Loucy (cell line): ENCODE measurements around the gene LSM14B.

Source experiments
- H2AFZ ChIP-seq: fragments of 200-600 bp; sonication (generic); 2 replicates; pipeline ENCODE4 v1.6.0; 2016; ENCODE audit warnings: antibody characterized with exemption, mild to moderate bottlenecking, low read length, moderate library complexity
- H3F3A ChIP-seq: fragments of 200-600 bp; 2 replicates; pipeline ENCODE4 v1.6.0; 2016; ENCODE audit warnings: antibody characterized with exemption, low read depth, mild to moderate bottlenecking
- H3K27me3 ChIP-seq: fragments of 200-600 bp; sonication (generic); 2 replicates; pipeline ENCODE4 v1.6.1; 2014; ENCODE audit warnings: low read length, mild to moderate bottlenecking; ENCODE audit not compliant: insufficient read depth, poor library complexity, severe bottlenecking
- H3K36me3 ChIP-seq: fragments of 200-600 bp; sonication (generic); 2 replicates; pipeline ENCODE4 v1.6.1; 2016; ENCODE audit warnings: low read length; ENCODE audit not compliant: insufficient read depth
- H3K4me1 ChIP-seq: fragments of 200-600 bp; sonication (generic); 2 replicates; pipeline ENCODE4 v1.5.1; 2014; ENCODE audit warnings: low read length, mild to moderate bottlenecking; ENCODE audit not compliant: insufficient read depth, poor library complexity, severe bottlenecking
- H3K4me2 ChIP-seq: fragments of 200-600 bp; sonication (generic); 2 replicates; pipeline ENCODE4 v1.6.0; 2014; ENCODE audit warnings: antibody characterized with exemption, low read length, low read depth, mild to moderate bottlenecking; ENCODE audit not compliant: poor library complexity, severe bottlenecking
- H3K4me3 ChIP-seq: fragments of 200-600 bp; sonication (generic); 2 replicates; pipeline ENCODE4 v1.5.1; 2014; ENCODE audit warnings: low read length, mild to moderate bottlenecking, mixed read lengths; ENCODE audit not compliant: poor library complexity, severe bottlenecking
- H3K79me2 ChIP-seq: fragments of 200-600 bp; sonication (generic); 2 replicates; pipeline ENCODE4 v1.6.1; 2014; ENCODE audit warnings: low read length; ENCODE audit not compliant: insufficient read depth
- H3K9ac ChIP-seq: fragments of 200-600 bp; sonication (generic); 2 replicates; pipeline ENCODE4 v1.6.0; 2014; ENCODE audit warnings: mild to moderate bottlenecking, low read depth, low read length, moderate library complexity; ENCODE audit not compliant: poor library complexity, severe bottlenecking
- H3K9me2 ChIP-seq: fragments of 200-600 bp; sonication (generic); replicated peaks from 2 replicates; pipeline ENCODE4 v1.6.1; 2016; ENCODE audit warnings: low read depth, low read length, mixed read lengths
- H3K9me3 ChIP-seq: fragments of 200-600 bp; sonication (generic); 2 replicates; pipeline ENCODE4 v1.6.1; 2014; ENCODE audit warnings: mild to moderate bottlenecking, antibody characterized with exemption, low read length, low read depth; ENCODE audit not compliant: insufficient read depth
- H4K20me1 ChIP-seq: fragments of 200-600 bp; sonication (generic); 2 replicates; pipeline ENCODE4 v1.6.0; 2014; ENCODE audit warnings: antibody characterized with exemption, low read length, mild to moderate bottlenecking; ENCODE audit not compliant: insufficient read depth, poor library complexity, severe bottlenecking
- CTCF ChIP-seq: fragments of 200-600 bp; sonication (generic); conservative IDR thresholded peaks from 2 replicates; pipeline ENCODE4 v1.5.1; 2014; ENCODE audit warnings: mild to moderate bottlenecking, antibody characterized with exemption, low read length
- EZH2phosphoT487 ChIP-seq: fragments of 200-600 bp; IDR thresholded peaks from 2 replicates; pipeline ENCODE4 v1.6.1; 2018; ENCODE audit warnings: antibody characterized with exemption, mild to moderate bottlenecking, moderate library complexity, borderline replicate concordance

LSM14B gene

GRCh38 chr20:62119115-62119514, 3.2 kb upstream of the LSM14B start:
- Histone ChIP-seq H3F3A (peaks cover 2% of the 10 kb centered on the region; the same call in 1 of the 2 replicates), H3K9me3 (no peaks in the 10 kb centered on the region), H3K79me2 (peaks cover 26% of the 10 kb centered on the region), H3K36me3 (no peaks in the 10 kb centered on the region), H3K4me1 (peaks cover 50% of the 10 kb centered on the region), H3K9ac (peak overlapping the region; percentile 11), H2AFZ (no peak overlapping the region), H3K9me2 (no peaks in the 10 kb centered on the region), H3K4me3 (no peak overlapping the region), H4K20me1 (peaks cover 14% of the 10 kb centered on the region), H3K27me3 (no peaks in the 10 kb centered on the region), H3K4me2 (peak overlapping the region; percentile 71)
- TF ChIP-seq CTCF (no peak), EZH2phosphoT487 (no peak)

GRCh38 chr20:62119591-62120364, 2.5 kb upstream of the LSM14B start:
- Histone ChIP-seq H3K4me1 (peaks cover 53% of the 10 kb centered on the region), H3K36me3 (no peaks in the 10 kb centered on the region), H3K9me3 (no peaks in the 10 kb centered on the region), H3K4me2 (peak overlapping the region; percentile 59), H2AFZ (no peak overlapping the region), H4K20me1 (peaks cover 20% of the 10 kb centered on the region), H3K4me3 (no peak overlapping the region), H3F3A (peaks cover 2% of the 10 kb centered on the region; the same call in 1 of the 2 replicates), H3K9me2 (no peaks in the 10 kb centered on the region), H3K9ac (peak overlapping the region; percentile 11), H3K27me3 (no peaks in the 10 kb centered on the region), H3K79me2 (peaks cover 32% of the 10 kb centered on the region)
- TF ChIP-seq CTCF (no peak), EZH2phosphoT487 (no peak)

- H3K4me2 ChIP-seq = peak overlapping the region; percentile 59
- H3K9me2 ChIP-seq = no peaks in the 10 kb centered on the region
- peaks cover 53% of the 10 kb centered on the region for H3K4me1 ChIP-seq
- peaks cover 22% of the 10 kb centered on the region for H4K20me1 ChIP-seq
- peaks cover 38% of the 10 kb centered on the region for H3K79me2 ChIP-seq
- TF ChIP-seq CTCF = no peak
- TF ChIP-seq EZH2phosphoT487 = no peak
- peak overlapping the region; percentile 11 for H3K9ac ChIP-seq
- H3F3A ChIP-seq = peaks cover 2% of the 10 kb centered on the region; the same call in 1 of the 2 replicates
- H3K9me3 ChIP-seq = no peaks in the 10 kb centered on the region
- H3K4me3 ChIP-seq = no peak overlapping the region
- no peak overlapping the region for H2AFZ ChIP-seq
- H3K27me3 ChIP-seq = no peaks in the 10 kb centered on the region
- H3K36me3 ChIP-seq = peaks cover 5% of the 10 kb centered on the region; the same call in 1 of the 2 replicates
Observed at GRCh38 chr20:62120365-62120762, 1.9 kb upstream of the LSM14B start.
